Activated gamma-delta T cell treated with Interleukin-2 at 50 U/mL for 16 hours (primary cell): Measurements from ENCODE around the gene SQSTM1.
"Not testable (repeated sequence)": the region's sequence is repeated elsewhere in the genome, so short reads cannot be mapped to it uniquely, and the experiment has no call there.

Experiments used
- DNase-seq: peaks from one replicate; pipeline ENCODE4 v3.0.0-alpha.2; 2020

The SQSTM1 gene

DNA sequence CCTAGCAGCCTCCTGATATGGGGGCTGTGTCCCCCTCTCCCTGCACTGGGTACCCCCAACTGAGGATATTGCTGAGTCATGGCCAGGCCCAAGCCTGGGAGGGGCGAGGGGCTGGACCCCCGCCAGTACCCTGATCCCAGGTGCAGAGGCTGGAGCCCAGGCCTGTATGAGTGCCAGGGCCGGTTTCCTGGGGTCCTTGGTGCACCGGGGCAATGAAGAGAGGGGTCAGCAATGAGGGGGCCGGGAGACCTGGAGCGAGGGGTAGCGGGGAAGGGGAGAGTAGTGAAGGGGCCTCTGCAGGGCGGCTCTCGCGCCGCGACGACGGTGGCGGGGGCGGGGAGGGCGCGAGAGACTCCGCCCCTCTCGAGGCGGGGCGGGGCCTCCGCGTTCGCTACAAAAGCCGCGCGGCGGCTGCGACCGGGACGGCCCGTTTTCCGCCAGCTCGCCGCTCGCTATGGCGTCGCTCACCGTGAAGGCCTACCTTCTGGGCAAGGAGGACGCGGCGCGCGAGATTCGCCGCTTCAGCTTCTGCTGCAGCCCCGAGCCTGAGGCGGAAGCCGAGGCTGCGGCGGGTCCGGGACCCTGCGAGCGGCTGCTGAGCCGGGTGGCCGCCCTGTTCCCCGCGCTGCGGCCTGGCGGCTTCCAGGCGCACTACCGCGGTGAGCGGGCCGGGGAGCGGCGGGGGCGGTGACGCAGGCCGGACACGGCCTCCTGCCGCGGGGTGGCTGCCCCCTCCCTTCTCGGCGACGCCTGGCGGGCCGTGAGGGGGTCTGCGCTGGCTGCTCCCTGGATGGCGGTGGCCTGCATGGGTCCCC, at the start of gene SQSTM1:
Gene SQSTM1 (plus strand): TSS at position 423 of the 815 bp plus-strand sequence. CDS start 32 bp downstream, at position 455.
- peak; percentile 77 for DNase-seq

DNA sequence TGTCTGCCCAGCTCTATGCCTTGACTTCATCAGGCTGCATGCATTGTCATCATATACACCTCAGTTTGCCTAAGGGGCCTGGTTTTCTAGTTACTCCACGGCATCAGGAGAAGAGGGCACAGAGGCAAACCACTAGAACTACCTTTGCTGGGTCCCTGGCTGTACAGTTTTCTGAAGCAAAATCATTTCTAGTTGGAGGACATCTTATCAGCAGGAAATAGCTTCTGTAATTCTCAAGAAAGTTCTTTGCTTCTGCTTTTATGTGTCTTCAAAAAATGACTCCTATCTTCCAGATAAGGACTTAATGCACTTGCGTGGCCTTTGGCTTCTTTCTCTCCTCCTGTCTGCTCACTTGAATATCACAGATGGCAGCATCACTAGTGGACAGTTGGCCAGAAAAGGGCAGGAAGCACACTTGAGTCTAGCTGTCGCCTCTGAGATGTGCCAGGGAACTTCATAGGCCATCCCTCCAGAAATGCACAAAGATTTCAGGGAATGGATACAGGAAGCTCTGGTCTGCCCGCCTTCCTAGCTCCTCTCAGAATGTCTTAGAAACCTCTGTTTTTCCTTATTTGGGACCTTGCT, 49.3 kb upstream of the SQSTM1 start:
- no peak for DNase-seq

DNA sequence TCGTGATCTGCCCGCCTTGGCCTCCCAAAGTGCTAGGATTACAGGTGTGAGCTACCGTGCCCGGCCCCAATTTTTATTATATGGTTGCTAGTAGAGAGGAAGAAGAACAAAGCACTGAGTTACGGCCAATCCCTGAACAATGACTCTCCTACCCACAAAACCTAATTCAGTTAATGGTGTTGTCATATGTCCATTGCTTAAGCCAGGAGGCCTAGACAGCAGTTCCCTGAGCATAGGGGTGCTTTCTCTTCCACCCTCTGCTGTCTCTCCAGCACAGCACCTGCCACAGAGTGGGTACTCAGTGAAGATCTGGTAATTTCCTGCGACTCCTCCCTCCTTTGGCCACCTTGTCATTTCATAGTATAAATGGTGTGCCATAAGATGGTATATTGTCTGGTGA, 48.4 kb upstream of the SQSTM1 start:
- no peak for DNase-seq

DNA sequence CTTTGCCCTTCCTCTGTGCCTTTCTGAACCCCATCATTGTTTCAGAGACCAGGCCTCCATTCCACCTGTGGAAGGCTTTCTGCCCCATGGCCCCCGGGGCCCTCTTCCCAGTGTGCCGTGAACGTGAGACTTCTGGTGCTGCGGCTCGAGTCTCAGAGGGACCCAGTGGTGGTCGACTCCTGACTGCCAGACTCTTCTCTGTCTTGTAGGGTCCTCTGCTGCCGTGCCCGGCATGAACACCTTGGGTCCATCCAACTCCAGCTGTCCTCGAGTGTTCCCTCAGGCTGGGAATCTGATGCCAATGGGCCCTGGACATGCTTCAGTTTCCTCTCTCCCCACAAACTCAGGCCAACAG, 47.0 kb upstream of the SQSTM1 start:
- no peak for DNase-seq

DNA sequence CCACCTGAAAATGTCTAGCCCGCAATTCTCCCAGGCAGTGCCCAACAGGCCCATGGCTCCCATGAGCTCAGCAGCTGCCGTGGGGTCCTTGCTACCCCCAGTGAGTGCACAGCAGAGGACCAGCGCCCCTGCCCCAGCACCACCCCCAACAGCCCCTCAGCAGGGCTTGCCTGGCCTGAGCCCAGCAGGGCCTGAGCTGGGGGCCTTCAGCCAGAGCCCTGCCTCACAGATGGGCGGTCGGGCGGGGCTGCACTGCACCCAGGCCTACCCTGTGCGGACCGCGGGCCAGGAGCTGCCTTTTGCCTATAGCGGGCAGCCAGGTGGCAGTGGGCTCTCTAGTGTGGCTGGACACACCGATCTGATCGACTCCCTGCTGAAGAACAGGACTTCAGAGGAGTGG, 46.3 kb upstream of the SQSTM1 start:
- DNase-seq: no peak

DNA sequence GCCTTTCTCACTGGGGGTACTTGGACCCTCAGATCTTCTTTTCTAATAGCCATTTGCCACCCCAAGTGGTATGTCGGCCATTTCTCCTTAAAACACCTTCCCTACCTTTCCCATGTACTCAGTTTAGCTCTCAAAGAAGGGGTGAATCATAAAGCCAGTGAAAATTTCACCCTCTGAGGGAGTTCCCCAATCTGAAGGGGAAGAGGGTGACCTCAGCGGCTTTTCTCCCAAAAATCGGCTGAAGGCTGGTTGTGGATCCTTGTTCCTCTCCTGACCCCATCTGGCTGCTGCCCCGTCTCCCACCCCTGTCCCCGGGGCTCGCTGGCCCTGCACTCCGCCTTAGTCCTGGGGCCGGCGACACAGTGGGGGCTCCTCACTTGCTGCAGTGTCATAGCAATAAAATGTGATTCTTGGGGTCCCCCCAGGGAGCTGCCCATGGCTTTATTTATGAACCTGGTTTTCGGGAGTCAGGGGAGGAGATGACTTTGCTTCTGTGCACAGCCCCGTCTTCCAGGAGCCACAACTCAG, 44.2 kb upstream of the SQSTM1 start:
- DNase-seq: no peak

DNA sequence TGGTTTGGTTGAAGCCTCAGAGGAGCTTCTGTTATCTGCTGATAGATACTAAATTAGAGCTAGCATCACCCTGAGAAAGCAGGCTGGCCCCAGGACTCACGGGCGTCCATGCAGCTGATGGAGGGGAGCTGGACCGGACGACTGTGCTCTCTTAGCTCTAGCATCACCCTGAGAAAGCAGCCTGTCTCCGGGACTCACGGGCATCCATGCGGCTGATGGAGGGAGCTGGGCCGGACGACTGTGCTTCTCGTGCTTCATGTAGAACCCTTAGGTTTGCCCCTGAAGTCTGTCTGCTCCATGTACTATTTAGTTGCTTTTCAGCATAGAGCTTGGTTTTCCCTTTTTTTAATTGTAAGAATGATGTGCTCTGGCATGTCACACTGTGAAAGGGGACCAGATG, 43.2 kb upstream of the SQSTM1 start:
- DNase-seq: no peak

DNA sequence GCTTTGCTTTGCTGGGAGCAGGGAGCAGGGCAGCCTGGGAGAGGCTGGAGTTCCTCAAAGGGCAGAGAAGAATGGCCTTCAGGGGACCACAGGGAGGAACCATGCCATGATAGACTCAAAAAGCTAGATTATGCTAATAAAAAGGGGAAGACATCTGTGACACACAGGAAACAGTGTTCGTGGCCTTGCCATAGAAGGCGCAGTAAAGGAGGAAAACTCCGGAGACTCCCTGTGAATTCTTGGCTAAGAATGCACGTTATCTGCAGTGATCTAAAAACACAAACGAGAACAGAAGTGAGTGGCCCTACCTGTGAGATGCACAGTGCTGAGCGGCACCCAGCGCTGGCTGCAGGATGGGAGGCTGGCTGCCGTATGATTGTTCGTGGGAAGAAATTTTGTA, 42.8 kb upstream of the SQSTM1 start:
- DNase-seq: no peak

DNA sequence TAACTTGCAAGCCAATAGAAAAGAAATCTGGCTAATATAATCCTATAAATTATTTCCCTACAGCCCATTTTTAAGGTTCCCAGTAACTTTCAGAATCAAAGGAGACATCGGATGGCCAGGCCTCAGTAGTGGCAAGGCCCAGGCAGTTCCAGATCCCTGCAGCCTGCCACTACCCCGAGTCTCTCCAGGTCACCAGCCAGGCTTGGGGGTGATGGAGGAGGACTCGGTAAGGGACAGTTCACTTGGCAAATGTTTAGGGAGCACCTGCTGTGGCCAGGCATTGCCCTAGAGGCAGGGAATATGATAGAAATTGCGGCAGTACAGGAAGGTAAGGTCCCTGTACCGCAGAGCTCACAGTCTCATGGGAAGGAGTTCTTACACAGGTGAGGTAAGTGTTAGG, 42.1 kb upstream of the SQSTM1 start:
- no peak for DNase-seq

DNA sequence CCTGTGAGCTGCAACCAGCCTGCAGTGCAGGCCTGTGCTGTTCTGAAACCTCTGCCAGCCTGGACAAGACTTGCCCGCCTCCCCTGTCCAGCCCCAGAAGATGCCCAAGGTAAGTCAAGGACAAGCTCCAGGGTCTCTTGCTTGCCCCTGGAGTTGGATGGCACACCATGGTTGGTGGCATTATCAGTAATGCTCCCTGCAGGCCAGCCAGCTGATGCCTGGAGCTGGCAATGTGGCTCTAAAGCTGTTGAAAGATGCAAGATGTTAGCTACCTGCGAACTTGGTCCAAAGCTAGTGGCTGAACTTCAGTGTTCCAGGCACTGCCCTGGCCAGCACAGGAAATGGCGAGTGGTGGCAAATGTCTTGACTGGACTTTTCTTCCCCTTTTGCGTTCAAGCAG, 40.9 kb upstream of the SQSTM1 start:
- no peak for DNase-seq

DNA sequence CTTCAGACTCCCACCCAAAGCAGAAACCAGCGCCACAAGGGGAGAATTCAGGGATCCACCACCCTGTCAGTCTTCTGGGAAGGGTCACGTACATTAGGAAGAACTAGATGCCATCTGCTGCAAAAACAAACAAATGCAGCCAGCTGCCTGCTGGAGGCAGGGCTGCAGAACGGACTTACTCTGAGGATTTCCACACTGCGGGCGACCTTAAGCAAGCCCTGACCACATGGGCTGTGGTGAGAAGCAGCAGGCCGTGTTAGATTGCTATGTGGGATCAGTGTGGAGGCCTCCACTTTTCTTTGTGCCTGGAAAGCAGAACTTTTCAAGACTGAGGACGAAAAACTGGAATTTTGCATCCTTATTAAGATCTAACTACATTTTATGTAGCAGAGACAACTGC, 40.3 kb upstream of the SQSTM1 start:
- no peak for DNase-seq

DNA sequence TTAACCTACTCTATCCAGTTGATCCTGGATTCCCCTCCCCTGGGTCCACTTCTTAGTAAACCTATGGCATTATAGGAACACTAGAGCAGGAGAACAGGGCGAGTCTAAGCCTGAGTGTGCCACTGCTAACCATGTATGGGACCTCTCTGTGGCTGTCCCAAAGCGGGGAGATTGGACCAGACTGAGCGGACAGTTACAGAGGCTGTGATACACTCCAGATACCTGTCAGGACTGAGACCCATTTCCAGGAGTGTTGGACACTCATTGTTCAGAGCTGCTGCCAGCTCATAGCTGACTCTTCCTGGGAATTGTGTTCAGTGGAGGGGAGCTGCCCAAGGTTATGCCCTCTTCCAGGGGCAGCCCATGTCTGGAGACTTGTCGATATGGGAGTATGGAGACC, 38.9 kb upstream of the SQSTM1 start:
- DNase-seq: no peak

DNA sequence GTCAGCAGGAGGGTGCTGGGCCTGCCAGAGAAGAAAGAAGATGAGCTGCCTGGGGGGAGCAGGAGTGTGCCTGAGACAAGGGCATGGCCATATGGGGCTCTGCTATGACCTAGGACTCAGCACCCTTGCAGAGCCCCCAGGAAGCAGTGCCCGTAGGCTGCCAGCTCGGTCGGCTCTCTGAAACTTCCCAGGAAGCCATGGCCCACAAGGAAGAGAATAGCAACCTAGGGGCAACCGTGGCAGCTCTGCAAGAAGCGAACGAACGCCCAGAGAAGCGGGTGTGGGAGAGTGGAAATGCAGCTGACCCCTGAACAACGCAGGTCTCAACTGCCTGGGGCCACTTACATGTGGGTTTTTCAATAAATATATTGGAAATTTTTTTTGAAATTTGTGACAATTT, 37.6 kb upstream of the SQSTM1 start:
- DNase-seq: no peak

DNA sequence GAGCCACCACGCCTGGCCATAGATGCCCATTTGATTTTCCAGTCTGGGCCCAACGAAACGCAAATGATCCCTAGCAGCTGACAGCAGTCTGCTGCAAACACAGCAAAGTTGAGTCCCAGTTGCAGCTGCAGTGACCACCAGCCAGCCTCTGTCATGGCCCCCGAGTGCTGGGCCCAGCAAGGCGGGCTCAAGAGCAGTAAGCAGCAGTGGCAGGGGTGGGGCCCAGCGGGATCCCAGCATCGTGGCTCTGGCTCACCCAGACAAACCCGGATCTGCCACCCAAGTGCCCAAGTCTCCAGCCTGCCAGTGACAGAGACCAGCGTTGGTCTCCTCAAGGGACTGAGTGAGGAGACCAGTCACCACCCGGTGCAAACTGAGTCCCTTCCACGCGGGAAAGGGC, 33.8 kb upstream of the SQSTM1 start:
- DNase-seq: no peak

DNA sequence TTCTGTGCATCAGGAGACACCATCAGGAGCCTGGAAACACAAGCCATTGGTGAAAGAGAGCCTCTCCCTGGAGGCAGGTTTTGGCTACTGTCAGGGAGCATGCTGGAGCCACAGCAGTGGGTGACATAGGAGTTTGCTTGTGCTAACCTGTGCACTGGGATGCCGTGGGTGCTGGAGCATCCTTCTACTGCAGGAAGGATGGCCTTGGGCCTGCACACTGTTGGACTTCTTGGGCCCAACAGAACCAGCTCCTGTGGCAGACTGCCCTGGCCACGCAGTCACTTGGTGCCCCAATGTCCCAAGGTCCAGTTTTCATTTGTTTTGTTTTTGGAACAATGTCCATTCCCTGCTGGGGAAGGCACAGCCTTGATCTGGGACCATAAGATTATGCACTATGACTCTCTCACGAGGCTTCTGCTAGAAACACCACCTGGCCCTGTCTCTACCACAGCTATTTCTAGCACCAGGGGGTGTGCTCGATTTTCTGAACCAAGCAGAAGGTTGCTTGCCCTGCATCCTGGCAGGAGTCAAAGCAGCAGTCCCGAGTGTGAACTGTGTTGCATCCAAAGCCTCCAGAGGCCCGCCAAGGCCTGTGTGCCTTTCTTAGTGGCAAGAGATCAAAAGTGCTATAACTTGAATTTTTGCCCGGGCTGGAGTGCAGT, 32.4 kb upstream of the SQSTM1 start:
- no peak for DNase-seq

DNA sequence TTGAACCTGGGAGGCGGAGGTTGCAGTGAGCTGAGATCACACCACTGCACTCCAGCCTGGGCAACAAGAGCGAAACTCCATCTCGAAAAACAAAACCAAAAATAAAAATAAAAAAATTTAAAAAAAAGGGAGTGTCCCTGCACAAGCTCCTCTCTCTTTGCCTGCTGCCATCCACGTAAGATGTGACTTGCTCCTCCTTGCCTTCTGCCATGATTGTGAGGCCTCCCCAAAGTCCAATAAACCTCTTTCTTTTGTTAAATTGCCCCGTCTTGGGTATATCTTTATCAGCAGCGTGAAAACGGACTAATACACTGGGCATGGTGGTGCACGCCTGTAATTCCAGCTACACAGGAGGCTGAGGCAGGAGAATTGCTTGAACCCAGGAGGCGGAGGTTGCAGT, 31.4 kb upstream of the SQSTM1 start:
- not testable (repeated sequence) for DNase-seq

DNA sequence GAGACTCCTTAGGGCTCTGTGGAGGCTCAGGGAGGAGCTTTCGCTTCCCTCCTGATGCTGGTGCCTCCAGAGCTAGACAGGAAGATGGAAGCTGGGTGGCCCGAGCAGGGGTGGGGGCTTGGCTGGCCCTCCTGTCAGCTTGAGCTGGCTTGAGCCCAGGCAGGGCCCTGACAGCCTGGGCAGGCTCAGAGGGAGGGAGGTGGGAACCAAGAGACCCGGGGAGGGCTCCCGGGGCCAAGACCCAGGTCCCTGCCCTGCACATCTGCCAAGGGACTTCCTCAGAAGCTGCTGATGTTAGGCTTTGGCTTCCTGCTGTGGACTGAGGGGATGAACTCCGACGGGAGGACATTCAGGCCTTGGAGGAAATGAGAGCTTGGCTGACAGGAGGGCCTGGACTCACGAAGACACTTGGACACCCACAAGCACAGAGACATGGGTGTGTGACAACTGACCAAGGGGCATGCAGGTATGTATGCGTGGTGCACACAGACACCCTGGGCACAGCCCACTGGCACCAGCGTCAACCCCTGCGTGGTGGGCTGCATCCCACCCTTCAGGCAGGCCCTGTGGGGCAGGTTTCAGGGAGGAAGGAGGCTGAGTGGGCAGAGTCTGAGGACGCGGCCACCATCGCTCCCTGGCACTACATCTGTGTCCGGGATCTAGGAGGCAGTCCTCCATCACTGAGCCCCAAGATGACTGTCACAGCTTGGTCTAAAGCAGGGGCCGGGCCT, 28.7 kb upstream of the SQSTM1 start:
- DNase-seq: no peak

DNA sequence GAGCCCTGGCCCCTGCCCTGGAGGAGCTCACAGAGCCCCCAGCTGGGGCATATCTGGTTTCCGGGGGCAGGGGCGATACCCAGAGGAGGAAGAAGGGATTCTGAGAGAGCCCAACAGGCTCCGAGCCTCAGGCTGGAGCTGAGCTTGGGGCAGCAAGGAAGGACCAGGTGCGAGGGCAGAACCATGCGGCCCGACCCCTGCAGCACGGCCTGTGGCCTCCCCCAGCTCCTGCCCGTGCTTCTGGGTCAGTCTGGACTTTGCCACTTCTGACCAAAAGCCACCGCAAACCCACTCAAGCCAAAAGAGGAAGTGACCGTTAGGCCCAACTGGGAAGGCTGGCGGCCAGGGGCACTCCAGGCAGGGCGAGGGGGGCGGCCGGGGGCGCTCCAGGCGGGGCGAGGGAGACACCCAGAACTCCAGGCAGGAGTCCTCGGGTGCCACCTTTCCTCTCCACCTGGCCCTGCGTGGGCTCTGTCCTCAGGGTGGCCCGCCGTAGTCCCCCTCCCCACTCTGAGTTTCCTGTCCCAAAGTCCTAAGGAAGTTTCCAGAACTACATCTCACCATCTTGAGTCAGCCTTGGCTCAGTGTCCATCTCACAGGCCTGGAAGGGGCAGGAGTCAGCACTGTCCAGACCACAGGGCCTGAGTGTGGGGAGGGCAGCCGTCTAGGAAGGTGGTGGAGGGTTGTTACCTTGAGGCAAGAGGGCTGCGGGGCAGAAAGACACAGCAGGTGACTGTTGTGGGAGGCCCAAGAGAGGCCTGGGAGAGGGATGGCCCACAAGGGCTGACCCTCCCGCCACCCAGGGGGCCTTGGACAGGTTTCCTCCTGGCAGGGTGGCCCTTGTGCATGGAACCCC, 27.9 kb upstream of the SQSTM1 start:
- DNase-seq: no peak

DNA sequence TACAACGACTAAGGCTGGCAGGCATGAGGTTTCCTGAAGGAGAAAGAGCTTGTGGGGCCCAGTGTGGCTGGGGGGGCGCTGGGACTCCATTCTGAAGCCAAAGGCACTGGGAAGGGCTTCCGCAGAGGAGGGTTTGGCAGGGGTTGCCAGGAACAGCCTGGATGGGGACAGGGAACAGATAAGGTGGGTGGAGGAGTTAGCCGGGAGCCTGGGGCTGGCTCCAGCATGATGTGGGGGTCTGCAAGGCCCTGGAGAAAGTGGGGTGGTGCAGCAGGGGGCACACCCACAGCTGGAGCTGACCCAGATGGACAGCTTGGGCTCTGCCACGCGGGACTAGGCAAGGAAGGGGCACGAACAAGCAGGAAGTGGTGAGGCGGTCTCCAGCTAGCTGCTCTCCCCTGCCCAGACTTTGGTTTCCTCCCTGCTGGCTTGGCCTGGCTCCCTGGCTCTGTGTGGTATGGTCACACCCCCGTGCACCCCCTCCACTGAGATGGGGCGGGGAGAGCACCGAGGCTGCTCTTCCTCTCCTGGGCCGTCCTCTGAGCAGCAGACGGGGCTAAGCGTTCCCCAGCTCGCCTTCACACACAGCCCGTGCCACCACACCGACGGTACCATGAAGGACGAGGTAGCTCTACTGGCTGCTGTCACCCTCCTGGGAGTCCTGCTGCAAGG, 27.1 kb upstream of the SQSTM1 start, which contains the start of gene LTC4S:
Gene LTC4S (plus strand): TSS at position 519 of the 672 bp plus-strand sequence. CDS start 95 bp downstream, at position 614.
- peak; percentile 72 for DNase-seq

DNA sequence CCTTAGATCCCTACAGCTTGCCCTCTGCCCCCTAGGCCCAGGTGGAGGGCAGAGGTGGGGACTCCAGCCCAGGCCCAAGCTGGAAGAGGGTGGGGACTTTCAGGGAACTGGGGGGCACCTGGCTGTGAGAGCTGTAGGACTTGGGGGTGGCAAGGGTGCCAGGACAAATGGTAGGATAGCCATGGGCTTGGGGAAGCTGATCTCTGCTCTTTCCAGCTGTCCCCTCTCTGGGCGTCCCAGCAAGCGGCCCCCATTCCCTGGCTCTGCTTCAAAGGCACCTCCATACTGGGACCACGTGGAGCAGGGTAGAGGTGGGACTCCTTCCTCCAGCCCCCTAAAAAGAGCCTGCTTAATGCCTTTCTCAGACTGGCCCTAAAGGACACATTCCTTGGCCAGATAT, 26.5 kb upstream of the SQSTM1 start:
- no peak for DNase-seq

DNA sequence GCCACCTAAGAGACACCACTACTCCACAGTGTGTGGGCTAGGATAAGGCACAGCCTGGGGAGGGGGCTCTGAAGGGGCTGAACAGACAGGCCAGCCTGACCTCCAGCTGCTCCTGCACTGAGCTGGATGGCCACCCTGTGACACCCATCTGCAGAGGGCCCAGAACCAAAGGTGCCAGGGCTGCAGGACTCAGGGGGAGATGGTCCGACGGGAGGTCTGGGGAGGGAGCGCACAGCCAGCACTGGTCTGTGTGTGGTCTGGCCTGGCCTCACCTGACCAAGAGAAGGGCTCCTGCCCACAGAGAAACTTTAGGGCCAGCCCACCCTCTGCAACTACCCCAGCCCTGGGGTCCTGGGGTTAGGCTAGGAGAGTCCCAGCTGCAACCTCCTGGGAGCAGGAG, 26.1 kb upstream of the SQSTM1 start:
- no peak for DNase-seq
